Aorta (tissue), 5 donors: ENCODE measurements around the gene AKT1S1. TPM values are rescaled to one million over a fixed set of nuclear protein-coding genes. Genes with fewer than 3 reads are reported as not detected.
A peak's percentile ranks its signal among the peaks of the same experiment; 100 is the strongest.

Experiments used
- ATAC-seq: fragments of 200-7000 bp; cut with Tn5 transposase; one replicate; pipeline ENCODE4 v1.9.1; 2022; ENCODE audit warnings: moderate library complexity; ENCODE audit not compliant: low FRiP score
- DNase-seq, 2 donors: peaks; one replicate each; pipeline ENCODE4 v3.0.0-alpha.2; 2020
- H3K27ac ChIP-seq, 2 donors: one replicate each; pipeline ENCODE4 v1.5.1; 2013; ENCODE audit warnings: low read length in 2 of 2, mild to moderate bottlenecking in 2 of 2, moderate library complexity in 2 of 2, control low read depth in 1 of 2, inconsistent platforms in 1 of 2, low read depth in 1 of 2
- H3K27me3 ChIP-seq, 2 donors: one replicate each; pipeline ENCODE4 v1.6.1; 2013; ENCODE audit warnings: control low read depth in 1 of 2, low read length in 1 of 2, mild to moderate bottlenecking in 1 of 2, moderate library complexity in 1 of 2; ENCODE audit not compliant: insufficient read depth in 2 of 2, control insufficient read depth in 1 of 2
- H3K36me3 ChIP-seq, 2 donors: one replicate each; pipeline ENCODE4 v1.6.1; 2013; ENCODE audit warnings: control low read depth in 1 of 2, low read length in 1 of 2, mild to moderate bottlenecking in 1 of 2; ENCODE audit not compliant: insufficient read depth in 2 of 2, control insufficient read depth in 1 of 2
- H3K4me1 ChIP-seq, 2 donors: one replicate each; pipeline ENCODE4 v1.6.1; 2013; ENCODE audit warnings: low read length in 2 of 2, control low read depth in 1 of 2, mild to moderate bottlenecking in 1 of 2, moderate library complexity in 1 of 2; ENCODE audit not compliant: insufficient read depth in 2 of 2, control insufficient read depth in 1 of 2
- H3K4me3 ChIP-seq, 2 donors: one replicate each; pipeline ENCODE4 v1.5.1; 2013; ENCODE audit warnings: low read length in 2 of 2, control low read depth in 1 of 2, mild to moderate bottlenecking in 1 of 2
- H3K9me3 ChIP-seq: one replicate; pipeline ENCODE4 v1.6.1; 2013; ENCODE audit warnings: mild to moderate bottlenecking, low read length; ENCODE audit not compliant: control insufficient read depth
- WGBS, 2 donors: extraction: QIAGEN DNeasy Blood & Tissue Kit; methylation state at CpG; one replicate each; pipeline ENCODE4 v1.1.7; 2013; 5-methylcytosine and 5-hydroxymethylcytosine counted together
- intact Hi-C, 2 donors: fragments of 100-400 bp; cut with DNase I; formaldehyde crosslinking; loops; one replicate each; pipeline versions ENCODE4 v1.14.2 to v1.15.0; 2022
- polyA plus RNA-seq, 2 donors: library from polyadenylated mRNA; stranded (reverse); fragments of 200-250 nt; gene quantifications; one replicate each; pipeline ENCODE4 v1.2.3, GENCODE V29; 2013
- total RNA-seq, 2 donors: library from RNA; stranded (reverse); fragmentation: NEBNext Ultra II Directional; extraction: Animal tissue kit (Norgen Biotek cat#: 25700); gene quantifications; one replicate each; pipeline ENCODE4 v1.2.1, GENCODE V29; 2021
- donor health status: healthy with polysubstance abuse.
- donor health status: Bipolar disorder and iron deficiency.
- donor health status: DM: no; HTN: no; CAD: no.
- donor health status: DM: no; HTN: no; CAD: no.
- donor health status: DM: yes; HTN: yes; CAD: no.

AKT1S1 gene
- total and polyA plus RNA-seq, 4 donors = 24.4 to 44.6 (median 27.7) TPM

DNA sequence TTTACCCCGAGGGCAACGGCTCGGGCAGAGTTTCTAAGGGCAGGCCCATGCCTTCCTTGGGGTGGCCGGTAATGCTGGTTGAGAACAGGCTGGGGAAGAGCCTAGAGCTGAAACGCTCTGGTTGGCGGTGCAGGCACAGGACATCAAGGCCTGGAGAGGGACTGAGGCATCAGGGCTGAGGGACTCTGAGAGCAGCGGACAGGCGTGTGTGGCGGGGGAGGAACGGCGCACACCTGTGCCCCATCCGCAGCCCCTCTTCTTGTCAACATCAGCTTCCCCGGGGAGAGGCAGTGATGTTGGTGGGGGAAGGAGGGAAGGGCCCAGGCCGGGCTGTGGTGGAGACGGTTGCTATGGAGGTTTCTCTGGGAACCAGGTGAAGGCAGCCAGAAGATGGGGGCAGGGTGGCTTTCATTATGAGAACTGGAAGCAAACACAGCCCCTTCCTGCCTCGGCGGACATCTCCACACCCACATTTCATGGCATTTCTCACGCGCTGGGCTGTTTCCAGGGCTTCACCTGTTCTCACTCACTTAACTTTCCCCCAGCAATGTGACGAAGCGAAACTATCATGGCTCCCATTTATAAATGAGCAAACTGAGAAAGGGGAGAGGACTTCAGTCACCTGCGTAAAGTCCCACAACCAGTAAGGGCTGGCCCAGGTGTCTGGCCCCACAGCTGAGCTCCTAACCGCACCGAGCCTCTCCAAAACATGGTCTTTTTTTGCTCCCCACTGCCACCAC, 43.6 kb upstream of the AKT1S1 start:
- Histone ChIP-seq H3K27ac (no peak overlapping the region), H3K4me3 (no peak overlapping the region), H3K4me1 (no peaks in the 10 kb centered on the region), H3K9me3 (no peaks in the 10 kb centered on the region), H3K27me3 (no peaks in the 10 kb centered on the region), H3K36me3 (no peaks in the 10 kb centered on the region)
- ATAC-seq (no peak), DNase-seq (peak in 1 of 2 donors; percentile 37)
- intact Hi-C loops = no loop called here
- WGBS, 2 donors = 91 to 95% methylated on average over 24 of the region's 24 CpGs

DNA sequence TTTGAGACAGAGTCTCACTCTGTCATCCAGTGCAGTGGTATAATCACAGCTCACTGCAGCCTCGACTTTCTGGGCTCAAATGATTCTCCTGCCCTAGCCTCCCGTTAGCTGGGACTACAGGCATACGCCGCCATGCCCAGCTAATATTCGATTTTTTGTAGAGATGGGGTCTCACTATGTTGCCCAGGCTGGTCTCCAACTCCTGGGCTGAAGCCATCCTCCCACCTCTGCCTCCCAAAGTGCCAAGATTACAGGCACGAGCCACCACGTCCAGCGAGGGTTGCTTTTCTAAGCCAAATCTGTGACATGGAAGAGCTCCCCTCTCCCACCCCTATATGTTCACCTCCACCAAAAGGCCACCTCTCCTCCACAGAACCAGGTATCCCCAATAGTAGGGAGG, 40.9 kb upstream of the AKT1S1 start:
- ATAC-seq = no peak
- Histone ChIP-seq H3K36me3 (no peaks in the 10 kb centered on the region), H3K27me3 (no peaks in the 10 kb centered on the region), H3K9me3 (no peaks in the 10 kb centered on the region), H3K4me1 (no peaks in the 10 kb centered on the region), H3K4me3 (no peak overlapping the region), H3K27ac (no peak overlapping the region)
- WGBS, 2 donors = 91 to 92% methylated on average over 8 of the region's 8 CpGs
- DNase-seq = no peak
- intact Hi-C loops = no loop called here

- intact Hi-C loops = no loop called here
- H3K27ac ChIP-seq = no peak overlapping the region
- no peaks in the 10 kb centered on the region for H3K9me3 ChIP-seq
- no peak overlapping the region for H3K4me3 ChIP-seq
- DNase-seq = no peak
- no peak for ATAC-seq
- WGBS, 2 donors = 84 to 89% methylated on average over 21 of the region's 21 CpGs
- H3K27me3 ChIP-seq = no peaks in the 10 kb centered on the region
- no peaks in the 10 kb centered on the region for H3K4me1 ChIP-seq
- H3K36me3 ChIP-seq = no peaks in the 10 kb centered on the region
These were observed 39.9 kb upstream of the AKT1S1 start for GRCh38 chr19:49916839-49917733.

- ATAC-seq (no peak), DNase-seq (no peak)
- Histone ChIP-seq H3K36me3 (no peaks in the 10 kb centered on the region), H3K9me3 (no peaks in the 10 kb centered on the region), H3K27me3 (no peaks in the 10 kb centered on the region), H3K4me1 (peaks cover 2 to 4% of the 10 kb centered on the region in 2 donors), H3K27ac (no peak overlapping the region), H3K4me3 (no peak overlapping the region)
- WGBS, 2 donors = 98 to 99% methylated on average over 6 of the region's 6 CpGs
- intact Hi-C loops = no loop called here
These were observed 38.1 kb upstream of the AKT1S1 start for GRCh38 chr19:49915271-49915670.

- Histone ChIP-seq H3K27me3 (no peaks in the 10 kb centered on the region), H3K27ac (no peak overlapping the region), H3K4me1 (peaks cover 2 to 4% of the 10 kb centered on the region in 2 donors), H3K4me3 (no peak overlapping the region), H3K9me3 (no peaks in the 10 kb centered on the region), H3K36me3 (peaks cover 0 to 1% of the 10 kb centered on the region in 2 donors)
- ATAC-seq (no peak), DNase-seq (no peak)
- intact Hi-C loops = no loop called here
- 88 to 90% methylated on average over 10 of the region's 10 CpGs for WGBS, 2 donors
These were observed 36.6 kb upstream of the AKT1S1 start for GRCh38 chr19:49913720-49914119.

DNA sequence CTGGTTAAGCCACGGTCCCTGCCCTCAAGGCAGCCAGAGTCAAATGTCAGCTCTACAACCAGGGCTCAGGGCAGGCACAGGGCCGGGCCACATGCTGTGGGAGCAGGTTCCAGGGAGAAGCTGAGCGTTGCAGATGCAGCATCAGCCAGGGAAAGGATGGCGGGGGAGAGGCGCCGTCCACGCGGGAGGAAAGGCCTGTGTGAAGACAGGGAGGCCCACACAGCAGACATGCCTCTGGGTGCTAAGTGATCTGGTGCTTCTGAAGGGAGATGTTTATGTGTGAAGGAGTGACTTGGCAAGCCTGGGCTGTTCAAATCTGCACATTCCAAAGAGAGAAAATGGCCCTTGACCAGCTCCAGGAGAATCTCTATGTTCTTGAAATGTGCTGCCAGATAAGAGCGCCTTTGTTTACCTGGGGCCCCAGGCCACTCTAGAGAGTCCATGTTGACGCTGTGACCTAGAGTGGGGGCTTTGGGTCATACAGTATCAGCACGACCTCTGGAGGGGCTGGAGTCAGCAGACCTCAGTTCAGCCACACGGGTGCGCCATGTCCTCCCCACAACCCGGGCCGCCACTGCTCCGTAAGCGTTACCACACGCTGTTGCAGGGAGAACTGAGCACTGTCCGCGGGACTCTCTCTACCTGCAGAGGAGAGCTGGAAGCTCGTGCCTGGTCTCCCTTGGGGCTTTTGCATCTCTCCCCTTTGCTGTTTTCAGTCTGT, 36.0 kb upstream of the AKT1S1 start:
- 85% methylated on average over 21 of the region's 21 CpGs for WGBS, 2 donors
- peaks cover 0 to 1% of the 10 kb centered on the region in 2 donors for H3K36me3 ChIP-seq

DNA sequence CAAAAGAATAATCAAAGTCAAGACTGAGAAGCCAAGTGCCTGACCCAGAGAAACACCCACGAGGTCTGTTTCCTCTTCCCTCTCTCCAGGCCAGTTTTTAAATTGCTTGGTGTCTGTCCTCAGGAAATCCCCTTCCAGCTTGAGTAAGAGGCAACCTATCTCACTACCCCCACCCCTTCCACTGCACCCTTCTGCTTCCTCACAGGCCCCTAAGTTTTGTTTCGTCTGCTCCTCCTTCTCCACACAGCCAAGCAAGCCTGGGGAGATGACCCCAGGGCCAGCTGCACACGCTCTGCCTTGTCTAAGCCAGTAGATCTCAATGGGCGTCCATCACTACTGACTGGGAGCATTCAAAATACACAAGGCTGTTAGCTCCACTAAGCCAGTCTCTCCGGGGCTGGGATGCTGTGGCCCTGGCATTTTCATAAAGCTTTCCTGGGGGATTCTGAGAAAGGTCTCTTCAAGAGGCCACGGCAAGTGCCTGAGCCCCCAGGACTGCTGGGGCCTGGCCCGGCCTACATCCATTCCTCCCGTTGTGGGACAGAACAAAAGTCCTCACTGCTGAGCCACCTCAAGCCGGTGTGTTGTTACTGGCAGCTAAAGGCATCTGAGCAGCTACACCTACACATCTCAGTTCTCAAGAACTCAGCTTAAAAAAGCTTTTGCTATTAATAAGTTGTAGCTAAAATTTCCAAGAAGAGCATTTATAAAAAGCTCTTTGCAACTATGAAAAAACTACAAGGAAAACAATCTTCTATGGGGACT, 34.4 kb upstream of the AKT1S1 start:
- H3K27me3 ChIP-seq = no peaks in the 10 kb centered on the region
- WGBS, 2 donors = 7 to 9% methylated on average over 9 of the region's 9 CpGs
- no peaks in the 10 kb centered on the region for H3K9me3 ChIP-seq
- DNase-seq (peak in 1 of 2 donors; percentile 58), ATAC-seq (no peak)
- H3K27ac ChIP-seq = peak overlapping the region; percentile 39 to 63
- intact Hi-C loops = no loop called here
- peaks cover 0 to 1% of the 10 kb centered on the region in 2 donors for H3K36me3 ChIP-seq
- H3K4me3 ChIP-seq = no peak overlapping the region
- H3K4me1 ChIP-seq = peaks cover 2 to 4% of the 10 kb centered on the region in 2 donors

More for the DNA sequence above, 36.0 kb upstream of the AKT1S1 start:
- intact Hi-C loops = no loop called here
- no peak overlapping the region for H3K4me3 ChIP-seq
- no peak overlapping the region for H3K27ac ChIP-seq
- H3K9me3 ChIP-seq = no peaks in the 10 kb centered on the region
- ATAC-seq = no peak
- H3K4me1 ChIP-seq = peaks cover 2 to 4% of the 10 kb centered on the region in 2 donors
- DNase-seq = peak in 1 of 2 donors; percentile 47
- no peaks in the 10 kb centered on the region for H3K27me3 ChIP-seq

DNA sequence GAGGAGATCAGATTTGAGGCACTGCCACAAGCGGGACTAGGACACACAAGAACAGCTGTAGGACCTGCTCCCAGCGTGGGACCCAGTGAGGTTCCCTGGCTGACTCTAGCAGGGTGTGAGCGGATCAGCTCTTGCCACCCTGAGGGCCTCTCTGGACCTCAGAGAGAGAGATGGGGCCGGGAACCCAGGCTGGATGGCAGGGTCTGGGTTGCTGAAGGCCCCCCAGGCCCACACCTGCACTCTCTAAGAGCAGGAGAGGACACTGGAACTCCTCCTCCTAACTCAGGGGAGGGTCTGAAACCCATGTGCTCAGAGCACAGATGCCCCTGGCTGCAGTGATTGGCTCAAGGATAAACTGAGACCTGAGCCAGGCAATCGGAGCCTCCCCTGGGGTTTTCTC, 33.0 kb upstream of the AKT1S1 start:
- peaks cover 0 to 1% of the 10 kb centered on the region in 2 donors for H3K36me3 ChIP-seq
- intact Hi-C loops = no loop called here
- peaks cover 2 to 4% of the 10 kb centered on the region in 2 donors for H3K4me1 ChIP-seq
- no peak overlapping the region for H3K27ac ChIP-seq
- ATAC-seq = no peak
- no peak overlapping the region for H3K4me3 ChIP-seq
- H3K9me3 ChIP-seq = no peaks in the 10 kb centered on the region
- no peaks in the 10 kb centered on the region for H3K27me3 ChIP-seq
- DNase-seq = no peak
- WGBS, 2 donors = 93 to 94% methylated on average over 5 of the region's 5 CpGs
